Heart left ventricle (tissue), 16 donors: ENCODE data around the gene NUDT12. TPM values are rescaled to one million over a fixed set of nuclear protein-coding genes. Genes with fewer than 3 reads are reported as not detected.
A peak's percentile ranks its signal among the peaks of the same experiment; 100 is the strongest.

Experiments
- ATAC-seq, 4 donors: fragments of 200-7000 bp; cut with Tn5 transposase; one replicate each; pipeline ENCODE4 v1.9.1; 2020 to 2022; ENCODE audit warnings: moderate library complexity in 4 of 4, mild to moderate bottlenecking in 3 of 4, moderate number of reproducible peaks in 1 of 4
- DNase-seq, 5 donors: peaks; one replicate each; pipeline ENCODE4 v3.0.0-alpha.2; 2020
- H3K27ac ChIP-seq, 12 donors: fragments of 200-600 bp; sonication (generic) in 4 of 12; one replicate each; pipeline versions ENCODE4 v1.5.0 to v1.8.0; 2016 to 2022; ENCODE audit warnings: mild to moderate bottlenecking in 2 of 12
- H3K27me3 ChIP-seq, 9 donors: fragments of 200-600 bp; sonication (generic) in 2 of 9; one replicate each; pipeline versions ENCODE4 v1.5.1 to v1.8.0; 2016 to 2022; ENCODE audit warnings: mild to moderate bottlenecking in 3 of 9
- H3K36me3 ChIP-seq, 9 donors: fragments of 200-600 bp; sonication (generic) in 2 of 9; one replicate each; pipeline versions ENCODE4 v1.5.0 to v1.8.0; 2018 to 2022; ENCODE audit warnings: mild to moderate bottlenecking in 2 of 9
- H3K4me1 ChIP-seq, 12 donors: fragments of 200-600 bp; sonication (generic) in 4 of 12; one replicate each; pipeline versions ENCODE4 v1.5.0 to v1.8.0; 2016 to 2022; ENCODE audit warnings: mild to moderate bottlenecking in 3 of 12
- H3K4me3 ChIP-seq, 12 donors: fragments of 200-600 bp; sonication (generic) in 4 of 12; one replicate each; pipeline versions ENCODE4 v1.5.0 to v1.8.0; 2017 to 2022; ENCODE audit warnings: mild to moderate bottlenecking in 9 of 12, moderate library complexity in 4 of 12
- H3K9me3 ChIP-seq, 12 donors: fragments of 200-600 bp; sonication (generic) in 4 of 12; one replicate each; pipeline versions ENCODE4 v1.5.0 to v1.8.0; 2016 to 2022; ENCODE audit warnings: mild to moderate bottlenecking in 1 of 12
- POLR2A ChIP-seq, 2 donors: fragments of 450-650 bp; IDR thresholded peaks; one replicate each; pipeline ENCODE4 v1.6.1; 2017; ENCODE audit warnings: antibody characterized with exemption in 2 of 2, mild to moderate bottlenecking in 2 of 2, moderate library complexity in 2 of 2
- WGBS, 4 donors: extraction: QIAGEN DNeasy Blood & Tissue Kit in 2 of 4; methylation state at CpG; one replicate each; pipeline versions ENCODE4 v1.1.5 to v1.1.7; 2013 to 2018; 5-methylcytosine and 5-hydroxymethylcytosine counted together
- intact Hi-C, 10 donors: fragments of 100-400 bp; cut with DNase I; formaldehyde crosslinking; loops; one replicate each; pipeline versions ENCODE4 v1.11.1 to v1.14.2; 2022
- polyA plus RNA-seq, 2 donors: library from polyadenylated mRNA; stranded (reverse); fragments of 200-250 nt; gene quantifications; one replicate each; pipeline ENCODE4 v1.2.3, GENCODE V29; 2013
- total RNA-seq, 9 donors: library from RNA; depleted of rRNA in 2 of 9; stranded (reverse); fragments of >200 nt in 2 of 9; fragmentation: NEBNext Ultra II Directional in 3 of 9; extraction: Animal tissue kit (Norgen Biotek cat#: 25700) in 3 of 9; gene quantifications; one replicate each; pipeline versions ENCODE4 v1.1.0 to v1.2.4, GENCODE V29; 2016 to 2023
- TF ChIP-seq, protein P1 (sequence below), 12 donors: fragments of 200-600 bp; sonication (generic) in 4 of 12; IDR thresholded peaks; one replicate each; pipeline versions ENCODE4 v1.5.0 to v1.8.0; 2018 to 2022; ENCODE audit warnings: antibody characterized with exemption in 12 of 12, mild to moderate bottlenecking in 5 of 12
- donor health status: ischemic (EF 13 %, LVEDD 7.1; RV severe dilation, severe dysfunction).
- donor health status: healthy with polysubstance abuse.
- donor health status: DM: no; HTN: yes; CAD: no.
- donor health status: DM: no; HTN: no; CAD: no.
- donor health status: ischemic (EF 25% LVEDD 6.9; RV normal size, moderate dysfunction).
- donor health status: ischemic (EF 25% LVEDD 5.7; RV mildly dilated, moderate dysfunction).
- donor health status: healthy.
- donor health status: DM: yes; HTN: yes; CAD: no.
- donor health status: ischemic (EF 35%, LVEDD 5.7; RV mildly dilated, moderate dysfunction).
- donor health status: nonischemic (EF 11% LVEDD 7.7; RV severe dilation, severe dysfunction).
- donor health status: DM: yes; HTN: yes; CAD: no.
- donor health status: PGD.
- donor health status: ischemic (EF 29% LVEDD 5.4; RV normal size, mild dysfunction).
- donor health status: nonischemic (EF 23%, LVEDD 6.1; RV moderate dilation, normal function).

The NUDT12 gene
- total and polyA plus RNA-seq, 11 donors: 6.0 to 14.5 (median 11.8) TPM

DNA sequence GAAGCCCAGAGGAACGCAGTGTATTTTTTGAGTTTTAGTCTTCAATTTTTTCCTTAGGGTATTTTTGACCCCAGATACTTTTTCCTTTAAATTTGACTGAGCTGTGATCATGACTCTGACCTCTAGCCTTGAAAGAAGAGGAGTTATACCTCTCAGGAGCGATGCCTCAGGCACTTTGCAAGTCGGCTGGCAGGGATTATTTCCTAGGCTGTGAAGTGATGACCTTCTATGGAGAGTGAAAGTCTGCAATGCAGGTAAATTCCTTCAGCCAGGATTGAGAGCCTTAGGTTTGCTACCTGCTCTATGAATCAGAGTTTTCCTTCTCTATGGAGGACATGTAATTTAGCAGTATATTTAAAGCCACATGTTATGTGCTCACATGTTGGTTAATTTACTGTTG is 10.8 kb upstream of the NUDT12 start:
- no peak for ATAC-seq

DNA sequence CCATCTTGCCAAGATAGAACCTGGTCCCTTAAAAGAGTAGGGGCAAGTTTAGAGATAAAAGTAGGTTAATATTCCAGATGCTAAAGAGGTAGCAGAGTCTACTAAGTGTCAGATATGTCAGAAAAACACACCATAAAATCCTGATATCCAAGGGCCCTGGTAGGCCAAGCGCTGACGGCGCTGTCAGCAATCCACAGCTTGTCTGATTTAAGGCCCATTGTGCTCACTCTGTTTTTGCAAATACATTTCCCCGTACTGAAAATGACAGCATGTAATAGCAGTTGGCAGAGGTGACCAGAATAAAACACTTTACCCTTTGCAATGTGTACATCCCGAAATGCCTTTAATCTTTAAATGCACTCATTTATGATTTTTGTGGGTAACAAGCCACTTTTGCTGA is 9.9 kb upstream of the NUDT12 start:
- Histone ChIP-seq H3K4me3 (no peak overlapping the region), H3K4me1 (no peaks in the 10 kb centered on the region), H3K27me3 (no peaks in the 10 kb centered on the region), H3K36me3 (no peaks in the 10 kb centered on the region), H3K9me3 (no peaks in the 10 kb centered on the region), H3K27ac (no peak overlapping the region)
- WGBS, 4 donors: 81 to 85% (median 83%) methylated on average over 5 of the region's 5 CpGs
- no peak for ATAC-seq
- DNase-seq: no peak
- no peak for TF ChIP-seq POLR2A (IDR thresholded peaks at IDR 0.05)
- TF ChIP-seq, protein P1, sequence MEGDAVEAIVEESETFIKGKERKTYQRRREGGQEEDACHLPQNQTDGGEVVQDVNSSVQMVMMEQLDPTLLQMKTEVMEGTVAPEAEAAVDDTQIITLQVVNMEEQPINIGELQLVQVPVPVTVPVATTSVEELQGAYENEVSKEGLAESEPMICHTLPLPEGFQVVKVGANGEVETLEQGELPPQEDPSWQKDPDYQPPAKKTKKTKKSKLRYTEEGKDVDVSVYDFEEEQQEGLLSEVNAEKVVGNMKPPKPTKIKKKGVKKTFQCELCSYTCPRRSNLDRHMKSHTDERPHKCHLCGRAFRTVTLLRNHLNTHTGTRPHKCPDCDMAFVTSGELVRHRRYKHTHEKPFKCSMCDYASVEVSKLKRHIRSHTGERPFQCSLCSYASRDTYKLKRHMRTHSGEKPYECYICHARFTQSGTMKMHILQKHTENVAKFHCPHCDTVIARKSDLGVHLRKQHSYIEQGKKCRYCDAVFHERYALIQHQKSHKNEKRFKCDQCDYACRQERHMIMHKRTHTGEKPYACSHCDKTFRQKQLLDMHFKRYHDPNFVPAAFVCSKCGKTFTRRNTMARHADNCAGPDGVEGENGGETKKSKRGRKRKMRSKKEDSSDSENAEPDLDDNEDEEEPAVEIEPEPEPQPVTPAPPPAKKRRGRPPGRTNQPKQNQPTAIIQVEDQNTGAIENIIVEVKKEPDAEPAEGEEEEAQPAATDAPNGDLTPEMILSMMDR (IDR thresholded peaks at IDR 0.05): no peak
- intact Hi-C loops: no loop called here

More for the DNA sequence above, 10.8 kb upstream of the NUDT12 start:
- no peaks in the 10 kb centered on the region for H3K4me1 ChIP-seq
- no peak for TF ChIP-seq POLR2A (IDR thresholded peaks at IDR 0.05)
- TF ChIP-seq, protein P1 (IDR thresholded peaks at IDR 0.05): no peak
- H3K4me3 ChIP-seq: no peak overlapping the region
- WGBS, 4 donors: 59 to 74% (median 70%) methylated on average over 3 of the region's 3 CpGs
- no peaks in the 10 kb centered on the region for H3K9me3 ChIP-seq
- intact Hi-C loops: no loop called here
- no peak overlapping the region for H3K27ac ChIP-seq
- H3K36me3 ChIP-seq: no peaks in the 10 kb centered on the region
- H3K27me3 ChIP-seq: no peaks in the 10 kb centered on the region
- no peak for DNase-seq

DNA sequence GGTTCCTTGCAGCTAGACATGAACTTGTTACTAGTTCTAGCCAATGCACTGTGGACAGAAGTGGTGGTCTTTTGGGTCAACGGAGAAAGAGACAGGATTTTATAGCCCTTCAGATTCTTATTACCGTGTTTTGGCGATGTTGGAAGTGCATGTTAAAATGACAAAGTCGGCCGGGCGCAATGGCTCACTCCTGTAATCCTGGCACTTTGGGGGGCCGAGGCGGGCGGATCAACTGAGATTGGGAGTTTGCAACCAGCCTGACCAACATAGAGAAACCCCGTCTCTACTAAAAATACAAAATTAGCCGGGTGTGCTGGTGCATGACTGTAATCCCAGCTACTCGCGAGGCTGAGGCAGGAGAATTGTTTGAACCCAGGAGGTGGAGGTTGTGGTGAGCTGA is 9.1 kb upstream of the NUDT12 start:
- DNase-seq: no peak
- WGBS, 4 donors: 93 to 98% (median 97%) methylated on average over 13 of the region's 13 CpGs
- intact Hi-C loops: no loop called here

DNA sequence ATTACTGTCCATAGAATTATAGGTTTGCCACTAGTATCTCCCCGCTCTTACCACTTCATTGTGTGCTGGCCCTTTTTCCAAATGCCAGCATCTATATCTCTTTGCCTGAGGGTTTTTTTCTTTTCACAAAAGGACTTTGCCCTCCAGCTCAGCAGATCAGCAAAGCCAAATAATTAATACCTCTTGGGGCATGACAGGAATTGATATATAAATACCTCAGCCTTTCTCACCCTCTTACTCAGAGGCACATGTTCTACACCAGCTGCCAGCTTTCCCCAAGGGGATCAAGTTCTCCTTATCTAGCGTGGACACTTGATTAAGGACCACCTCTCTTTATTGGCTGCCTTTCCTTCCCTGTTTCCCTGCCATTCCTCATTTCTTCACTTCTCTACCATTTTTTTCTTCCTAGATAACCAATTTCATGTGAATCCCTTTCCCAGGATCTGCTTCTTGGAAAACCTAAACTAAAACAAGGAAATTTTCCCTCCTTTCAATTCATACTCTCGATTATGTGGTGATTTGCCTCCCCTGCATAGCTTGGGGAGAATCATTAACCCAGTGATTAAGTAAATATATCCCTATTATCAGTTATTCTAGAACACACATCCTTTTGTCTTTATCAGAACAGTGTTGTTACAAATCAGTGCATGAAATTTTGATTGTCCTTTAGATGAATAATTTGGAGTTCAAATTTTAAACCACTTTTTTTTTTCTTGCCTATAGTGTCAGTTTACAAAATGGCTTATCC is 6.9 kb upstream of the NUDT12 start:
- H3K4me1 ChIP-seq: no peaks in the 10 kb centered on the region
- 40 to 55% (median 47%) methylated on average over 3 of the region's 3 CpGs for WGBS, 4 donors
- no peaks in the 10 kb centered on the region for H3K27me3 ChIP-seq
- H3K36me3 ChIP-seq: no peaks in the 10 kb centered on the region
- no peaks in the 10 kb centered on the region for H3K9me3 ChIP-seq
- TF ChIP-seq, protein P1 (IDR thresholded peaks at IDR 0.05): no peak
- TF ChIP-seq POLR2A (IDR thresholded peaks at IDR 0.05): no peak
- intact Hi-C loops: loop anchor here in 1 of 10 donors (10.0 kb wide), 2 partner anchors 315 to 445 kb away; partner anchors contain the start of genes GIN1, MACIR and PPIP5K2
- H3K4me3 ChIP-seq: no peak overlapping the region
- ATAC-seq: no peak
- peak in 1 of 5 donors; percentile 16 for DNase-seq
- H3K27ac ChIP-seq: no peak overlapping the region

More for the DNA sequence above, 9.1 kb upstream of the NUDT12 start:
- Histone ChIP-seq H3K4me3 (no peak overlapping the region), H3K27me3 (no peaks in the 10 kb centered on the region), H3K4me1 (no peaks in the 10 kb centered on the region), H3K36me3 (no peaks in the 10 kb centered on the region), H3K27ac (no peak overlapping the region), H3K9me3 (no peaks in the 10 kb centered on the region)
- no peak for ATAC-seq
- no peak for TF ChIP-seq POLR2A (IDR thresholded peaks at IDR 0.05)
- TF ChIP-seq, protein P1 (IDR thresholded peaks at IDR 0.05): no peak
